LNCaP clone FGC (cell line): ENCODE results near the gene ASCL3.
"Not testable (repeated sequence)": the region's sequence is repeated elsewhere in the genome, so short reads cannot be mapped to it uniquely, and the experiment has no call there.

ENCODE experiments used
- DNase-seq: peaks from one replicate; pipeline ENCODE4 v3.0.0-alpha.2; 2011; ENCODE audit warnings: low read depth
- H3K4me3 ChIP-seq: 2 replicates; pipeline ENCODE4 v1.5.1; 2011; ENCODE audit warnings: mild to moderate bottlenecking, low read depth, low read length, control low read depth
- CTCF ChIP-seq: IDR thresholded peaks from 2 replicates; pipeline ENCODE4 v1.5.1; 2012; ENCODE audit warnings: mild to moderate bottlenecking; ENCODE audit not compliant: control insufficient read depth, insufficient read depth; ENCODE audit errors: extremely low read depth

Gene ASCL3

GRCh38 chr11:8947230-8947943, 4.6 kb upstream of the ASCL3 start:
- H3K4me3 ChIP-seq: no peak overlapping the region
- no peak for DNase-seq
- no peak for TF ChIP-seq CTCF

- TF ChIP-seq CTCF: no peak
- DNase-seq: no peak
These were observed 1.3 kb downstream of the ASCL3 start for GRCh38 chr11:8941341-8942103.

GRCh38 chr11:8937659-8938058, 5.2 kb downstream of the ASCL3 start:
- no peak overlapping the region for H3K4me3 ChIP-seq
- no peak for TF ChIP-seq CTCF
- DNase-seq: no peak

More at GRCh38 chr11:8941341-8942103, 1.3 kb downstream of the ASCL3 start:
- H3K4me3 ChIP-seq: no peak overlapping the region

- no peak for TF ChIP-seq CTCF
- DNase-seq: no peak
- H3K4me3 ChIP-seq: no peak overlapping the region
These were observed 5.7 kb downstream of the ASCL3 start for GRCh38 chr11:8937159-8937558.

GRCh38 chr11:8935789-8936188, 7.0 kb downstream of the ASCL3 start:
- H3K4me3 ChIP-seq, DNase-seq: not testable (repeated sequence)

- no peak overlapping the region for H3K4me3 ChIP-seq
- no peak for TF ChIP-seq CTCF
- DNase-seq: no peak
These were observed 7.9 kb downstream of the ASCL3 start for GRCh38 chr11:8934742-8935488.

- H3K4me3 ChIP-seq: no peak overlapping the region
- no peak for DNase-seq
- no peak for TF ChIP-seq CTCF
These were observed 8.9 kb downstream of the ASCL3 start for GRCh38 chr11:8933931-8934330.
